ENCODE measurements around the gene ITPR1.

DNA sequence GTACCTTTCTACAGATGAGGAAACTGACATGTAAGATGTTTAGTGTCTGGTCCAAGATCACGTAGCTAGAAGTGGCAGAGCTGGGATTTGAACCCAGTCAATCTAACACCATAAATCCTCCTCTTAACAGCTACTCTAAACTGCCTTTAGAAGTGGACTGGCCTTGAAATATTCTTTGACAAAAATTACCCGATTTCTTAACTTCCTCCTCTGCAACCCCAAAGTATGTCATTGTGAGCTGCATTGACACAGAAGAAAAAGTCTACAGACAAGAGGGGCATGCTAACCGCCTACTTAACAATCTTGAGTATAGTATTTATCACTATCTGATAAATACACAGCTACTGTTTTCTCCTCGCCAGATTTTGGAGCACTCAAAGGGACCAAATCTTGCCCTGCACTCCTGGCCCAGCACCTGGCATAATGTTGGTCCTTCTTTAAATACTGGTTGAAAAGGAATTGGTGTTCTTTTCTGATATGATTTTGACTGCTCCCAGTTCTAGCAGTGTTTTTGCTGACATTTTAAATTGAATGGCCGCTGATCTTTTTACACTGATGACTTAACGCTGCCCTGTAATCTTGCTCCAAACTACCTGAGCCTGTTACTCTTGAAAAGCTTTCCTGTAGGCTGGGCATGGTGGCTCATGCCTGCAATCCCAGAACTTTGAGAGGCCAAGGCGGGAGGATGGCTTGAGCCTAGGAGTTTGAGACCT lies 36.9 kb downstream of the ITPR1 start:
- TF ChIP-seq TAF1 (IDR thresholded peaks at IDR 0.05; ENCODE audit: borderline replicate concordance, low read depth, low read length) (no peak), MAX (IDR thresholded peaks at IDR 0.05; ENCODE audit: low read depth, low read length) (no peak), NKRF (conservative IDR thresholded peaks at IDR 0.05) (no peak), CTCF (IDR thresholded peaks at IDR 0.05 in 2 of 3, conservative IDR thresholded peaks at IDR 0.05 in 1 of 3; ENCODE audit: control insufficient read depth in 2 of 3, extremely low read depth in 1 of 3, insufficient read depth in 1 of 3, low read depth in 3 of 3, low read length in 3 of 3) (no peak), CHD2 (IDR thresholded peaks at IDR 0.05; ENCODE audit: borderline replicate concordance, low read depth, low read length) (no peak), EZH2 (IDR thresholded peaks at IDR 0.05; ENCODE audit: borderline replicate concordance, control insufficient read depth, low read depth, low read length) (no peak), CREM (IDR thresholded peaks at IDR 0.05; ENCODE audit: low read depth) (no peak), SMAD1 (IDR thresholded peaks at IDR 0.05; ENCODE audit: low read depth, partially characterized antibody) (no peak), CEBPB (IDR thresholded peaks at IDR 0.05; ENCODE audit: borderline replicate concordance in 1 of 2, low read depth in 2 of 2, low read length in 2 of 2) (no peak), CREB1 (IDR thresholded peaks at IDR 0.05; ENCODE audit: low read depth) (no peak), SIN3A (IDR thresholded peaks at IDR 0.05; ENCODE audit: low read depth, low read length) (no peak), MXI1 (IDR thresholded peaks at IDR 0.05; ENCODE audit: low read depth, low read length) (no peak), POLR2A (IDR thresholded peaks at IDR 0.05; ENCODE audit: low read depth, low read length) (no peak)

All from GM12878 (cell line).